AG04450 (cell line): ENCODE measurements around the gene CDH4. TPM values are rescaled to one million over a fixed set of nuclear protein-coding genes. Genes with fewer than 3 reads are reported as not detected.

Source experiments
- CTCF ChIA-PET: fragments of 300-600, 350-600 bp; formaldehyde crosslinking; extraction: SDS; loops from one replicate; lab custom pipeline; 2022; ENCODE audit warnings: antibody characterized with exemption, inconsistent platforms; lab: Charles Lee
- POLR2A ChIA-PET: fragments of 350-600 bp; formaldehyde crosslinking; extraction: SDS; loops from one replicate; lab custom pipeline; 2021; ENCODE audit warnings: antibody characterized with exemption, inconsistent platforms; lab: Yijun Ruan, JAX
- DNase-seq: peaks from one replicate; pipeline ENCODE4 v3.0.0-alpha.2; 2011; ENCODE audit warnings: low read depth, low spot score
- H3K27ac ChIP-seq: one replicate; pipeline ENCODE4 v1.5.1; 2012; ENCODE audit warnings: low read depth, low read length, control low read depth
- H3K27me3 ChIP-seq: one replicate; pipeline ENCODE4 v1.6.0; 2012; ENCODE audit warnings: low read length; ENCODE audit not compliant: control insufficient read depth, insufficient read depth
- H3K4me3 ChIP-seq: 2 replicates; pipeline ENCODE4 v1.5.1; 2011; ENCODE audit warnings: mild to moderate bottlenecking, low read depth, low read length, control low read depth
- H3K9me3 ChIP-seq: 2 replicates; pipeline ENCODE4 v1.5.1; 2012; ENCODE audit warnings: low read length; ENCODE audit not compliant: control insufficient read depth, insufficient read depth
- CTCF ChIP-seq: IDR thresholded peaks from 2 replicates; pipeline ENCODE4 v1.5.1; 2011; ENCODE audit warnings: low read depth, low read length, control low read depth, inconsistent platforms
- polyA plus RNA-seq: library from polyadenylated mRNA; depleted of rRNA; stranded (reverse); fragments of >200 nt; gene quantifications from 2 replicates; pipeline ENCODE4 v1.2.3, GENCODE V29; 2011

The CDH4 gene
- polyA plus RNA-seq, 1 experiment: 1.6 TPM

- Histone ChIP-seq H3K9me3 (no peaks in the 10 kb centered on the region), H3K4me3 (no peak overlapping the region), H3K27me3 (no peaks in the 10 kb centered on the region), H3K27ac (no peak overlapping the region)
- no peak for TF ChIP-seq CTCF
- DNase-seq: no peak
- POLR2A ChIA-PET: no interaction called here
- CTCF ChIA-PET: no interaction called here
These were observed 279.7 kb downstream of the CDH4 start for GRCh38 chr20:61531553-61532345.

GRCh38 chr20:61532736-61533135 is 280.7 kb downstream of the CDH4 start:
- H3K27me3 ChIP-seq: no peaks in the 10 kb centered on the region
- H3K9me3 ChIP-seq: no peaks in the 10 kb centered on the region
- H3K27ac ChIP-seq: no peak overlapping the region
- TF ChIP-seq CTCF: no peak
- POLR2A ChIA-PET: no interaction called here
- H3K4me3 ChIP-seq: no peak overlapping the region
- CTCF ChIA-PET: no interaction called here
- DNase-seq: no peak

DNA sequence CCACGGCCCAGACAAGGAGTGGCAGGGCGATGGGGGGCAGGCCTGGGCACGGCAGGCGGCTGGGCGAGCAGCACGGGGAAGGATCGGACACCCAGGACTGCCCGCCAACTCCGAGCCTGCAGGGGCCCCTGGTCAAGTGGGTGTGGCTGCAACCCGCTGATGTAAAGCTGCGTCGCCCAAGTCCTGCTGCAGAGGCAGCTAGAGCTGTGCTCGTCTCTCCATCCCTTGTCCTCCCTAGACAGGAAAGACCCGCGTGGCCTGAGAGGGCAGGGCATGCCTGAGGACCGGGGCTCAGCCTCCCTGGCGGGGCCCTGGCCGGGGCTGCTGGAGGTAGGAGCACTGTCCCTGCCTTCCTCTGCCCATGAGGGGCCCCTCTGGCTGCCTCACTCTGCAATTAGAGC is 281.2 kb downstream of the CDH4 start:
- Histone ChIP-seq H3K27me3 (no peaks in the 10 kb centered on the region), H3K4me3 (no peak overlapping the region), H3K9me3 (no peaks in the 10 kb centered on the region), H3K27ac (no peak overlapping the region)
- ChIA-PET POLR2A (no interaction called here), CTCF (no interaction called here)
- DNase-seq: no peak
- TF ChIP-seq CTCF: no peak

DNA sequence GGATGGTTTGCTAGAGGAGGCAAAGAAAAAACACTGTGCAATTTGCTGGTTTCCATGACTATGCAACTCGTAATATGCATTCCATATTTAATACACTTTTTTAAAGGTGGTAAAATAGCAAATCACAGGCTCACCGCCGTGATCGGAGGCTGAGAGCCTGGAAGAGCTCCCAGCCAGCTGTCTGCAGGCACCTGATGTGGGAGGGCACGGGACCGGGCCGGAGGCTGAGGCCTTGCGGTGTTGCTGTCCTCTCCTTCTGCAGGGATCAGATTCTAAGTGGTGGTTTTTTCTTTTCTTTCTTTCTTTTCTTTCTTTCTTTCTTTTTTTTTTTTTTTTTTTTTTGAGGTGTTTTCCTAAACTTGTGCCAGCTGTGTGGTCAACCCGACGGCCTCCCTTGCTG is 282.3 kb downstream of the CDH4 start:
- no peak overlapping the region for H3K27ac ChIP-seq
- ChIA-PET POLR2A (no interaction called here), CTCF (interaction anchor here (0.6 kb wide), 1 partner anchor 290 kb away, joined by 4 read pairs; no protein-coding TSS in a partner anchor)
- no peak overlapping the region for H3K4me3 ChIP-seq
- H3K27me3 ChIP-seq: no peaks in the 10 kb centered on the region
- no peak for DNase-seq
- no peak for TF ChIP-seq CTCF
- H3K9me3 ChIP-seq: no peaks in the 10 kb centered on the region

DNA sequence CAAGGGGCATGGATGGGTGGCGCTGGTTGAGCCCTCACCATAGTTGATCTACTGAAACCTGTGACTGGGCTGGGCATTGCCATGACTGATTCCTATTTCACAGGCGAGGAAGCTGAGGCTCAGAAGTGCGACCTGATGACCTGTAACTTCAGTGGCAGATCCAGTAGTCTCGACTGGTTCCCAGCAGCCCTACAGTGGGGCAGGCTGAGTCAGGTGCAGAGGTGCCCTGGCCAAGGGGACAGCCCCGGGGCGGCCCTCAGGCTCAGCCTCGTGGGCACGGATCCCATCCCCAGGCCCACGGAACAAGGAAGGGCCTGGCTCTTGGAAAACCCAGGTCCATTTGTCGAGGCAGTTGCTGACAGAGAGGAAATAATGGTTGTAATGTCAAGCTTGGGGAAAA is 283.0 kb downstream of the CDH4 start:
- Histone ChIP-seq H3K4me3 (no peak overlapping the region), H3K9me3 (no peaks in the 10 kb centered on the region), H3K27ac (no peak overlapping the region), H3K27me3 (peaks cover 2% of the 10 kb centered on the region)
- no peak for TF ChIP-seq CTCF
- ChIA-PET POLR2A (no interaction called here), CTCF (no interaction called here)
- DNase-seq: no peak
